Parathyroid adenoma (tissue), 2 donors: ENCODE data around the gene SND1.

ENCODE experiments used
- H2AFZ ChIP-seq: fragments of 300-600 bp; sonication (generic); one replicate; pipeline ENCODE4 v1.7.0; 2017; ENCODE audit warnings: antibody characterized with exemption, mild to moderate bottlenecking
- H3K27ac ChIP-seq: fragments of 300-600 bp; sonication (generic); one replicate; pipeline ENCODE4 v1.7.0; 2017
- H3K27me3 ChIP-seq: fragments of 300-600 bp; sonication (generic); one replicate; pipeline ENCODE4 v1.7.0; 2017; ENCODE audit warnings: low read length; ENCODE audit not compliant: control insufficient read depth, insufficient read depth
- H3K36me3 ChIP-seq: fragments of 300-600 bp; sonication (generic); one replicate; pipeline ENCODE4 v1.7.0; 2017; ENCODE audit warnings: low read length; ENCODE audit not compliant: control insufficient read depth, insufficient read depth
- H3K4me1 ChIP-seq: fragments of 300-600 bp; sonication (generic); one replicate; pipeline ENCODE4 v1.7.0; 2017; ENCODE audit warnings: control low read depth
- H3K4me2 ChIP-seq: fragments of 300-600 bp; sonication (generic); one replicate; pipeline ENCODE4 v1.7.0; 2017; ENCODE audit warnings: low read length
- H3K4me3 ChIP-seq: fragments of 300-600 bp; sonication (generic); one replicate; pipeline ENCODE4 v1.7.0; 2017; ENCODE audit warnings: low read depth, low read length
- H3K79me2 ChIP-seq: fragments of 300-600 bp; sonication (generic); one replicate; pipeline ENCODE4 v1.7.0; 2017; ENCODE audit warnings: control low read depth
- H3K9ac ChIP-seq: fragments of 300-600 bp; sonication (generic); one replicate; pipeline ENCODE4 v1.7.0; 2017; ENCODE audit warnings: mild to moderate bottlenecking
- H3K9me3 ChIP-seq: fragments of 300-600 bp; sonication (generic); one replicate; pipeline ENCODE4 v1.7.0; 2017; ENCODE audit warnings: low read length; ENCODE audit not compliant: control insufficient read depth
- CTCF ChIP-seq: fragments of 300-600 bp; sonication (generic); IDR thresholded peaks from one replicate; pipeline ENCODE4 v1.7.0; 2017; ENCODE audit warnings: antibody characterized with exemption, mild to moderate bottlenecking
- donor health status: primary hyperparathyroidism.

Gene SND1

DNA sequence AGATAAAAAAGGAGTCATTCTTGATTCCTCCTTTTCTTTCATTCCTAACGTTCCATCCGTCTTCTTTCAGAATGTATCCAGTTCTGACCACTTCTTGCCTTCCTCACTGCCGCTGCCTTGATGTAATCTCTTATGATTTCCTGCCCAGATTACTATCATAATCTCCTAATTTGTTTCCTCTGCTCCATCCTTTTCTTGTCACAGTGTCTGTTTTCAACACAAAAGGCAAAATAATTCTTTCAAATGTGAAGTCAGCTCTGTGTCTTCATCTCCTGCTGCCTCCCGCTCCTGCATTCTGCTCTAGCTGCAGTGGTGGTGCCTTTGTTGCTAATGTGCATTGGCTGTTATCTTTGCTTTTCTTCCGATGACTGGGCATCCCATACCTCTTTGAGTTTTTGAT, 150.9 kb downstream of the SND1 start:
- H3K4me1 ChIP-seq: peaks cover 5% of the 10 kb centered on the region
- H3K9me3 ChIP-seq: no peaks in the 10 kb centered on the region
- no peaks in the 10 kb centered on the region for H3K27me3 ChIP-seq
- H2AFZ ChIP-seq: no peak overlapping the region
- H3K36me3 ChIP-seq: no peaks in the 10 kb centered on the region
- H3K27ac ChIP-seq: no peak overlapping the region
- no peak for TF ChIP-seq CTCF
- peaks cover 6% of the 10 kb centered on the region for H3K79me2 ChIP-seq
- H3K4me3 ChIP-seq: no peak overlapping the region
- H3K4me2 ChIP-seq: no peak overlapping the region
- H3K9ac ChIP-seq: no peak overlapping the region

DNA sequence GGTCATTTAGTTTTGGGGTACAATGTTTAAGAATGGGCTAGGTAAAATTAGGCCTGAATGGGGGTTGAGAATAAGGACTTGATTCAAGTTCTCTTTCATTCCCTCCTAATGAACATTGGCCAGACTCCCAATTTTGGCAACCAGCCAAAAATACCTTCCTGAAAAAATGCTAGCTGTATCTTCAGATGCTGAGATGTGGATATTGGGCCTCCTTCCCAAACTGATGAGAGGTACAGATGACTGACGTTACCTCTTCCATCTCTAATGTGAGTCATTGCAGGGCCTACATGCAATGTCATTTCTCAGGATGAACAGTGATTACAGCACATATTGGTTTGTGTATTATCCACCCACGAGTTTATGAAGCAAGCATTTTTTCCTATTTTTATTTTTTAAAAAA, 151.6 kb downstream of the SND1 start:
- no peak overlapping the region for H3K4me3 ChIP-seq
- no peak overlapping the region for H3K4me2 ChIP-seq
- TF ChIP-seq CTCF: no peak
- no peak overlapping the region for H3K27ac ChIP-seq
- peaks cover 5% of the 10 kb centered on the region for H3K4me1 ChIP-seq
- no peaks in the 10 kb centered on the region for H3K9me3 ChIP-seq
- H3K27me3 ChIP-seq: no peaks in the 10 kb centered on the region
- peaks cover 6% of the 10 kb centered on the region for H3K79me2 ChIP-seq
- H3K36me3 ChIP-seq: no peaks in the 10 kb centered on the region
- H2AFZ ChIP-seq: no peak overlapping the region
- H3K9ac ChIP-seq: no peak overlapping the region

- H3K4me1 ChIP-seq: peaks cover 10% of the 10 kb centered on the region
- peaks cover 12% of the 10 kb centered on the region for H3K79me2 ChIP-seq
These were observed 155.3 kb downstream of the SND1 start for GRCh38 chr7:127807340-127807739.

GRCh38 chr7:127807829-127808228, 155.8 kb downstream of the SND1 start:
- H2AFZ ChIP-seq: no peak overlapping the region
- TF ChIP-seq CTCF: no peak
- H3K36me3 ChIP-seq: no peaks in the 10 kb centered on the region
- H3K4me3 ChIP-seq: no peak overlapping the region
- no peaks in the 10 kb centered on the region for H3K9me3 ChIP-seq
- H3K4me1 ChIP-seq: peaks cover 9% of the 10 kb centered on the region
- no peak overlapping the region for H3K27ac ChIP-seq
- H3K9ac ChIP-seq: no peak overlapping the region
- H3K27me3 ChIP-seq: no peaks in the 10 kb centered on the region
- no peak overlapping the region for H3K4me2 ChIP-seq
- peaks cover 12% of the 10 kb centered on the region for H3K79me2 ChIP-seq

More at GRCh38 chr7:127807340-127807739, 155.3 kb downstream of the SND1 start:
- Histone ChIP-seq H3K9me3 (no peaks in the 10 kb centered on the region), H2AFZ (no peak overlapping the region), H3K4me2 (no peak overlapping the region), H3K36me3 (no peaks in the 10 kb centered on the region), H3K4me3 (no peak overlapping the region), H3K9ac (no peak overlapping the region), H3K27ac (no peak overlapping the region), H3K27me3 (no peaks in the 10 kb centered on the region)
- no peak for TF ChIP-seq CTCF

DNA sequence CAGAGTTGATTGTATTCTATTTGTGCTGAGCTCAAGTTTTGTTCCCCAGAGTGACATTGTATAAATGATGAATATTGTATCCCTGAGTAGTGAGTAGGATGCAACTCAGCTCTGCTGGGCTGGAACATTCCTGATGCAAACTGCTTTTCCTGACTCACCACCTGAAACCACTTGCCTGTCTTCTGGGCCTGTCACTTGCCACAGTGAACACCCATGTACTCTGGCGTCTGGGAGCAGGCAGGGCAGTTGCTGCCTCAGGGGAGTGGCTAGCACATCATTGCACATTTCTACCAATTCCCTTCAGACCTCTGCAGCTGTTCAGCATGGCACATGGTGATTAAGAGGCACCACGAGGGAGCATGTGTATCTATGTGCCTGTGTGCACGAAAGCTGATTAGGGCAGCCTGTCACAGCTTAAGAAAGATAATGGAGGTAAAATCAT, 157.3 kb downstream of the SND1 start:
- H3K27me3 ChIP-seq: no peaks in the 10 kb centered on the region
- H3K9me3 ChIP-seq: no peaks in the 10 kb centered on the region
- H3K9ac ChIP-seq: no peak overlapping the region
- no peak overlapping the region for H3K4me3 ChIP-seq
- H3K4me2 ChIP-seq: no peak overlapping the region
- peaks cover 13% of the 10 kb centered on the region for H3K79me2 ChIP-seq
- no peak overlapping the region for H2AFZ ChIP-seq
- H3K4me1 ChIP-seq: peaks cover 7% of the 10 kb centered on the region
- H3K36me3 ChIP-seq: no peaks in the 10 kb centered on the region
- TF ChIP-seq CTCF: no peak
- H3K27ac ChIP-seq: no peak overlapping the region
